Breast epithelium (tissue), 4 donors: ENCODE results near the gene MBD2. TPM values are rescaled to one million over a fixed set of nuclear protein-coding genes. Genes with fewer than 3 reads are reported as not detected.

Experiments
- DNase-seq, 2 donors: peaks; one replicate each; pipeline ENCODE4 v3.0.0-alpha.2; 2019; ENCODE audit warnings: low spot score in 2 of 2
- H3K27ac ChIP-seq, 2 donors: fragments of 200-600 bp; sonication (generic) in 1 of 2; one replicate each; pipeline ENCODE4 v1.5.1; 2016 to 2019; ENCODE audit warnings: mild to moderate bottlenecking in 1 of 2
- H3K27me3 ChIP-seq, 2 donors: fragments of 200-600 bp; sonication (generic) in 1 of 2; one replicate each; pipeline versions ENCODE4 v1.5.1 to v1.6.0; 2017 to 2019; ENCODE audit warnings: control low read depth in 1 of 2, mild to moderate bottlenecking in 1 of 2
- H3K36me3 ChIP-seq: fragments of 200-600 bp; one replicate; pipeline ENCODE4 v1.5.1; 2019
- H3K4me1 ChIP-seq, 2 donors: fragments of 200-600 bp; sonication (generic); one replicate each; pipeline ENCODE4 v1.5.1; 2016 to 2019; ENCODE audit warnings: control low read depth in 1 of 2
- H3K4me3 ChIP-seq, 3 donors: fragments of 200-600 bp; sonication (generic); 1 replicate in 2 of 3; 2 replicates in 1 of 3; pipeline ENCODE4 v1.5.1; 2016 to 2019; ENCODE audit warnings: mild to moderate bottlenecking in 3 of 3, moderate library complexity in 2 of 3
- H3K9me3 ChIP-seq, 2 donors: fragments of 200-600 bp; sonication (generic) in 1 of 2; one replicate each; pipeline ENCODE4 v1.5.1; 2016 to 2019; ENCODE audit warnings: control low read depth in 1 of 2
- CTCF ChIP-seq, 3 donors: fragments of 450-650 bp; IDR thresholded peaks; one replicate each; pipeline ENCODE4 v1.5.1; 2016 to 2017; ENCODE audit warnings: antibody characterized with exemption in 3 of 3, mild to moderate bottlenecking in 3 of 3, moderate library complexity in 3 of 3
- POLR2A ChIP-seq: fragments of 450-650 bp; IDR thresholded peaks from one replicate; pipeline ENCODE4 v1.6.1; 2016; ENCODE audit warnings: antibody characterized with exemption, mild to moderate bottlenecking, moderate library complexity
- POLR2AphosphoS5 ChIP-seq, 3 donors: sonication (generic); formaldehyde crosslinking; IDR thresholded peaks; one replicate each; pipeline ENCODE4 v1.6.1; 2017; ENCODE audit warnings: antibody characterized with exemption in 3 of 3
- intact Hi-C: fragments of 100-400 bp; cut with DNase I; formaldehyde crosslinking; loops from one replicate; pipeline ENCODE4 v1.15.1; 2023; ENCODE audit warnings: low total_unique reads
- total RNA-seq, 3 donors: library from RNA; depleted of rRNA; stranded (reverse); fragments of >200 nt; gene quantifications; one replicate each; pipeline ENCODE4 v1.1.0, GENCODE V29; 2016

Gene MBD2
- total RNA-seq, 3 donors from 2014 or later = 46.2 to 61.9 (median 50.6) TPM

GRCh38 chr18:54203914-54204313 is 20.6 kb downstream of the MBD2 start:
- no peak for TF ChIP-seq CTCF (IDR thresholded peaks at IDR 0.05)
- TF ChIP-seq POLR2A = no peak
- TF ChIP-seq POLR2AphosphoS5 (IDR thresholded peaks at IDR 0.05) = no peak
- H3K27me3 ChIP-seq = no peaks in the 10 kb centered on the region
- intact Hi-C loops = no loop called here

DNA sequence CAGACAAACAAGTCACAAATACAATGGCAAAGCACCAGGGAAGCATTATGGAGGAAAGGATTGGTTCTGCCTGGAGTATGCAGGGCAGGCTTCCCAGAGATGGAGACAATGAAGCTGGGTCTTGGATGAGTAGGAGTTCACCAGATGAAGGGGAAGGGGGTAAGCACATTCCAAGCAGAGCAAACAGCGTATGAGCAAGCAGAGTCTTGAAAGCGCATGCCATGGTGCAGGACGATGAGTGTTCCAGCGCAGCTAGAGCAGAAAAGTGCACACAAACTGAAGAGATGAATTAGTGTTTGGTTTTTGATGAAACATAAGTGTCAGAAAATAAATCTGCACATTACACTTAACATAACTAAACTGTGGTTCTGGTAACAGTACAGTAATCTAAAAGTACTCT is 21.6 kb downstream of the MBD2 start:
- no peak for DNase-seq
- Histone ChIP-seq H3K4me1 (peaks cover 0 to 4% of the 10 kb centered on the region in 2 donors), H3K27me3 (no peaks in the 10 kb centered on the region), H3K36me3 (no peaks in the 10 kb centered on the region), H3K4me3 (no peak overlapping the region), H3K9me3 (no peaks in the 10 kb centered on the region), H3K27ac (no peak overlapping the region)
- intact Hi-C loops = no loop called here
- TF ChIP-seq CTCF (IDR thresholded peaks at IDR 0.05) (no peak), POLR2AphosphoS5 (IDR thresholded peaks at IDR 0.05) (no peak), POLR2A (no peak)

More at GRCh38 chr18:54203914-54204313, 20.6 kb downstream of the MBD2 start:
- Histone ChIP-seq H3K27ac (no peak overlapping the region), H3K4me3 (no peak overlapping the region), H3K36me3 (no peaks in the 10 kb centered on the region), H3K9me3 (no peaks in the 10 kb centered on the region), H3K4me1 (peaks cover 0 to 4% of the 10 kb centered on the region in 2 donors)
- no peak for DNase-seq

DNA sequence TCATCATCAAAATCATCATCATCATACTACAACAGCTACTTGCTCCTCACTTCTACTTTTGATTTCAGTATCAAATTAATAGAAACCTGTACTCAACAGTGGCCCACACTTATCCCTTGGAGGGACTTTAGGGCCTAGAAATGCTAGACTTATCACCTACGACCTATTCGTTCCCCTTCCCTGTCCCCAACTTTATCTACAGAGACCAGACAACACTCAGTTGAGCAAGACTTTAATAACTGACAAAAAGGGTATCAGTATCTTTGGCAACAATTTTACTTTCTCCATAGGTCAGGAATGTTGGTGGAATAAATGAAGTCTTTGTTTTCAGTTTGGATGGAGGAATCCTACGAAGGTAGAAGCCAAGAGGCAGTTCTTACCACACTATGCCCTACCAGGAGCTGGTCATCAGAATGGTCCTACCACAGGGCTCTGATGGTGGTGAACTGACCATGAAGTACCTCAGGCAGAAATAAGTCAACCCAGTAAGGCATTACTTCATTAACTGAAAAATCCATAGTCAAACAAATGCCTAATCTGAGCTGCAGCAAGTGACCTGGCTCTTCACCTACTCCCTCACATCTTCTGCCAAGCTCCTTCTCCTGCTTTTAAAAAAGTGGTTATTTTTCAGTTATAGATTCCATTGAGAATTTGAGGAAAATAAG is 26.6 kb downstream of the MBD2 start:
- H3K36me3 ChIP-seq = no peaks in the 10 kb centered on the region
- TF ChIP-seq CTCF (IDR thresholded peaks at IDR 0.05) (no peak), POLR2AphosphoS5 (IDR thresholded peaks at IDR 0.05) (no peak), POLR2A (no peak)
- DNase-seq = no peak
- no peak overlapping the region for H3K4me3 ChIP-seq
- peak overlapping the region in 1 of 2 donors; percentile 30 for H3K27ac ChIP-seq
- intact Hi-C loops = no loop called here
- no peaks in the 10 kb centered on the region for H3K9me3 ChIP-seq
- H3K4me1 ChIP-seq = no peaks in the 10 kb centered on the region
- no peaks in the 10 kb centered on the region for H3K27me3 ChIP-seq

- H3K9me3 ChIP-seq = no peaks in the 10 kb centered on the region
- H3K27ac ChIP-seq = no peak overlapping the region
- TF ChIP-seq POLR2AphosphoS5 (IDR thresholded peaks at IDR 0.05) (no peak), POLR2A (no peak), CTCF (IDR thresholded peaks at IDR 0.05) (no peak)
- H3K27me3 ChIP-seq = no peaks in the 10 kb centered on the region
- H3K36me3 ChIP-seq = no peaks in the 10 kb centered on the region
- DNase-seq = no peak
- intact Hi-C loops = no loop called here
- H3K4me3 ChIP-seq = no peak overlapping the region
- no peaks in the 10 kb centered on the region for H3K4me1 ChIP-seq
Observed at GRCh38 chr18:54193786-54194185, 30.7 kb downstream of the MBD2 start.

GRCh38 chr18:54192900-54193299 is 31.6 kb downstream of the MBD2 start:
- H3K27me3 ChIP-seq = no peaks in the 10 kb centered on the region
- no peak for TF ChIP-seq POLR2AphosphoS5 (IDR thresholded peaks at IDR 0.05)
- no peak for TF ChIP-seq CTCF (IDR thresholded peaks at IDR 0.05)
- no peak for TF ChIP-seq POLR2A

More at GRCh38 chr18:54192900-54193299, 31.6 kb downstream of the MBD2 start:
- Histone ChIP-seq H3K9me3 (no peaks in the 10 kb centered on the region), H3K27ac (peak overlapping the region; percentile 34 to 40), H3K4me3 (no peak overlapping the region), H3K36me3 (no peaks in the 10 kb centered on the region), H3K4me1 (no peaks in the 10 kb centered on the region)
- intact Hi-C loops = no loop called here
- DNase-seq = no peak
